Smooth muscle cell of the brain vasculature (primary cell): Measurements from ENCODE around the gene SMIM29.

Experiments
- DNase-seq: peaks from one replicate; pipeline ENCODE4 v3.0.0-alpha.2; 2012; ENCODE audit warnings: low read depth, low spot score

The SMIM29 gene

GRCh38 chr6:34240329-34241248 is 8.2 kb downstream of the SMIM29 start:
- DNase-seq, result no peak

GRCh38 chr6:34239893-34240292 is 8.9 kb downstream of the SMIM29 start:
- no peak for DNase-seq

GRCh38 chr6:34239500-34239825 is 9.3 kb downstream of the SMIM29 start:
- no peak for DNase-seq

GRCh38 chr6:34238585-34239499 is 10.0 kb downstream of the SMIM29 start:
- DNase-seq, result no peak

DNA sequence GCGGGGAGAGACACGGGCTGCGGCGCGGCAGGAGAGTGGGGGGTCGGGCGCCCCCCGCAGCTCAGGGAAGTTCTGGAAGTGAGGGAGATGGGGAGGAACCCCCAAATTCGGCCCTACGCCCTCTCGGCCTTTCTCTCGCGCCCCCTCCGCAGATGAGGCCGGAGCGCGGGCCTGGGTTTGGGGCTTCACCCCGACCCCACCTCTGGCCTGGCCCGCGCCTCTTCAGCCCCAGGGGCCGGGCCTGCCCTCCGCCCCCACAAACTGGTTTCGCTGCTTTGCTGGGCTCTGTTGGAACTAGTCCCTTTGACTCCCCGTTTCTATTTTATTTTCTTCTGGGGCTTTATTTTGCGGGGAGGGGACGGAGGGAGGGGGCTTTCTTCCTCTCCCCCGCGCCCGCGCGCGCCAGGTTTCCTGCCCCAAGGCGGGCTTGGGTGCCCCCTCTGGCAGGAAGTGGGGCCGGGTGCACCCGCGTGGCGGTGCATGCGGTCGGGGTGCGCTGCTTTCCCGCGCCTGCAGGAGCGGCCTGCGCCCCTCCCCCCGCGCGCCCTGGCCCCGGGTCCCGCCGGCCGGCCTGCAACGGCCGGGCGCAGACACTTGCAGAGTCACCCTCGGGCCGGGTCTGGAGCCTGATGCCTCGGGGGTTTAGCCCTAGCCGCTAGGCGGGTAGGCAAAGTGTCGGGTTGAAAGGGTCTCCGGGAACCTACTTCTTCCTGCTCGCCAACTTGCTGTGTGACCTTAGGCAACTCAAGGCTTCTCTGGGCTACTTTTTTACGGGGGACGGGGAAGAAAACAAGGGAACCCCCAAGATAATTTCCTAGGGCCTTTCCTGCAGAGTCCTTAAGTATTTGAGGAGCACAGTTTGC is 10.9 kb downstream of the SMIM29 start:
- DNase-seq, result no peak

DNA sequence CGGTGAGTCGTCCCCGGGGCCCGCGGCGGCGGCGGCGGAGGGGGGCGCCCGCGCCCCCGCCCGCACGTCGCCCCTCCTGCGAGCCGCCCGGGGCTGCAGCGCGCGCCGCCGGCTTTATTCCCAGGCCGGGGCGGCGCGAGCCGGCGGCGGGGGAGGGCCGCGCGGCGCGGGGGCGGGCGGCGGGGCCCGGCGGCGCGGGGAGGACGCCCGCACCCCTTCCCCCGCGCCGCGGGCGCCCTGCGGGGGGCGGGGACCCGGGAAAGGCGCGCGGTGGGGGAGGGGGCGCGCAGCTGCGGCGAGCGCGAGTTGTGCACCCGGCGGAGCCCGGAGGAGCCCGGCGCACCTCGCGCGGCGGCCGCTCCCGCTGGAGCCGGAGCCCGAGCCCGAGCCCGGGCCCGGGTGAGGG is 11.5 kb downstream of the SMIM29 start:
- no peak for DNase-seq

DNA sequence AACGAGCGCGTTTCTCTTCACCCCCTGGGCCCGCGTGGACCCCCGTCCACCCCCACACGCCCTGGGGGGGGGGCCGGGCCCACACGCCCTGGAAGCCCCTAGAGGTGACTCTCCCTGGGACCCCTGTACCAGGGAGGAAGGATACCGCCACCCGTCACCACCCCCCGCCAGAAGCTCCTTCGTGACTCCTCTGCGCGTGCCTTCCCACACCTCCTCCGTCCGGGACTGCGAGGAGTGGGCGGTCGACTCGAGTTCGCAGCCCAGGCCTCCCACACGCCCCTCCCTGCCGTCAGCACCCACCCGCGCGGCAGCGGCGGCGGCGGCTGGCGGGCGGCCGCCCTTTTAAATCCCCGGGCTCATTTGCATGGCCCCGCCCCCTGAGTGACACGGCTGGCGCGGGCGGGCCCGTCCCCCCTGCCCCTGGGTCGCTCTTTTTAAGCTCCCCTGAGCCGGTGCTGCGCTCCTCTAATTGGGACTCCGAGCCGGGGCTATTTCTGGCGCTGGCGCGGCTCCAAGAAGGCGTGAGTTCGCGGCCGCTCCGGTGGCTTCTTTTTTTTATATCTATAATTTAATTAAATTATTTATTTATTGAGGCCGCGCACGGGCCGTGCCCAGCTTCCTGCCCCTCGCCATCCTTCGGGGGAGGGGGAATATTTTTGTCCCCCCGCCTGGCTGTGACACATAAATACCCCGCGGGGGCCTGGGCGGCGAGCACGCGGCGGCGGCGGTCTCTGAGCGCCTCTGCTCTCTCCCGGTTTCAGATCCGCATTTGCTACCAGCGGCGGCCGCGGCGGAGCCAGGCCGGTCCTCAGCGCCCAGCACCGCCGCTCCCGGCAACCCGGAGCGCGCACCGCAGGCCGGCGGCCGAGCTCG is 12.1 kb downstream of the SMIM29 start, which contains the start of gene HMGA1:
Gene HMGA1, plus strand, starts transcription at position 431 of the 873 bp plus-strand sequence. CDS start 3,908 bp downstream, outside the sequence.
- DNase-seq, result no peak

DNA sequence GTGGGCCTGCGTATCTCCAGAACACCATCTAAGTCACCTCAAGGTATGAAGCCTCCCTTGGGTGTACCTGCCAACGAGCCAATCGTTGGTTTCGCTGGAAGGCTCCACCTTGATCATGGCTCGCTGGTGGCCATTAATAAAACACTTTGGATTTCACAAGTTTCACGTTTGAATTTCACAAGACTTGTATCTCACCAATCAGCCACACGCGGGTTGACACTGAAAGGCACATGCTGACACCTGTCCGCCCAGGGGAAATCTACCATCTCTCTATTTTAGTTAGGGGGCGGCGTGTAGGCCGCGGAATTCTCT is 12.7 kb downstream of the SMIM29 start:
- no peak for DNase-seq

DNA sequence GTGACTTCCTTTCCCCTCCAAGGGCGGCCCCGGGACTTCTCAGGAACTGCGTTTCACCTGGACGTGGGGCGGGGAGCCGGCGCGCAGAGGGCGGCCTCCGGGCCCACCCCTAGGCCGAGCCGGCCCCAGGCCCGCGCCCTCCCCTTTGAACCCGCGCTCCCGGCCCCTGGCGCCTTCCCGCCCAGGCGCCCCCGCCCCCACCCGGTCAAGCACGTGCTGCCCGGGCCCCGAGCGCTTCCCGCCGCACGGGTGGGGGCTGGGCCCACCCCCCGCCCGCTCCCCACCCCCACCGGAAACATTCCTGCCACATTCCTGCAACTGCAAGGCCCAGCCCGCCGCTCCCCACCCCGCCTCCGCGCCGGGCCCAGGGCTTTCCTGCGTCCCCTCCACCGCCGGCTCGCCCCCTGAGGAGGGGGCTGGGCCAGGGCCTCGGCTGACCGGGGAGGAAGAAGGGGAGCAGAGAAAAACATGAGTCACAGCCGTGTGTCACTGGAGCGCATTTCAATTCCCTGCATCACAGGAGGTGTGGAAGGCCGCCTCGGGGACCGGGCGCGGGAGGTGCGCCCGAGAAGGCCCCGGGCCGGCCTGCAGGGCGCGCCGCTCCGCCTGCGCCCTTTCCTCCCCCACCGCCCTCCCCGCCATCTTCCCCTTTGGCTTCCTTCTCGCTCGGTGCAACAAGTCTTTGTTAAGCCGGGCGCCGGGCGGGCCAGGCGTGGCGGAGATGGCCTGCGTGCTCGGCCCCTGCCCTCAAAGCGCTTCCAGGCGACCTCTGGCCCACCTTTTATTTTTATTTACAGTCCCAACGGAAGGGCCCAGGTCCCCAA is 13.3 kb downstream of the SMIM29 start:
- no peak for DNase-seq

GRCh38 chr6:34234667-34235306 is 14.0 kb downstream of the SMIM29 start:
- DNase-seq, result no peak

DNA sequence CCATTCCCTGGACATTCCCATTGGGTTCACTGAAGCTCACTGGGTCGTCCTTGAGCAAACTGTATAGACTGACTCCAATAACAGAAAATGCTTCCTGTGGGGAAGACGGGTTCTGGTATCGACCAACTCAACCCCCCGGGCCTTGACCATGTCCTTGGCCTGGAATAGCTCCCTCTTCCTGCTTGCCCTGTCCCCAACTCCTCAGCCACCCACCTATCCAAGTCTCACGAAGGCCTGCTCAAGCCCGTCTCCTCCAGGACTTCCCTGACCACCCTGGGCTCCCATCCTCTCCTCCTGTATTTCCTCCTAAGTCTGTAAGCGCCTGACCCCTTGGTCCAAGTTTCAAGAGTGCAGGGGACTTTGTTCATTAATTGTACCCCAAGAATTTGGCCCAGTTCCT is 14.9 kb downstream of the SMIM29 start:
- DNase-seq, result no peak

DNA sequence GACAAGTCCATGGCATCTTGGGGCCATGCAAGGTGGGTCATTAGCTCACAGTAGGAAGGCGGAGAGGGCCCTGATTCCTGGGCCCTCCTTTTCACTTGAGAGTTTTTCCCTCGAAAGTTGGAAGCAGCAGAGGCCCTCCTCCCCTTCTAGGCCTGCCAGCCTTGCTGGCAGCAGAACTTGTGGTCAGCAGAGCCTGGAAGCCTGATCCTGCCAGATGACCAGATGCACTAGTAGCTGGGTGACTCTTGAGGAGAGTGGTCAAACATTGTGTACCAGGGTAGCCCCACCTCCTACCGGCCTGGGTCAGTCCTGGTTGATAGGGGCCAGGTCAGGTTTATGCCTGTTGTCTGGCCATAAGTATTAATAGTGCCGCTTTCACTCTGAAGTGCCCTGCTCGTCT is 15.9 kb downstream of the SMIM29 start:
- DNase-seq, result no peak

GRCh38 chr6:34231566-34232336 is 17.1 kb downstream of the SMIM29 start:
- no peak for DNase-seq

DNA sequence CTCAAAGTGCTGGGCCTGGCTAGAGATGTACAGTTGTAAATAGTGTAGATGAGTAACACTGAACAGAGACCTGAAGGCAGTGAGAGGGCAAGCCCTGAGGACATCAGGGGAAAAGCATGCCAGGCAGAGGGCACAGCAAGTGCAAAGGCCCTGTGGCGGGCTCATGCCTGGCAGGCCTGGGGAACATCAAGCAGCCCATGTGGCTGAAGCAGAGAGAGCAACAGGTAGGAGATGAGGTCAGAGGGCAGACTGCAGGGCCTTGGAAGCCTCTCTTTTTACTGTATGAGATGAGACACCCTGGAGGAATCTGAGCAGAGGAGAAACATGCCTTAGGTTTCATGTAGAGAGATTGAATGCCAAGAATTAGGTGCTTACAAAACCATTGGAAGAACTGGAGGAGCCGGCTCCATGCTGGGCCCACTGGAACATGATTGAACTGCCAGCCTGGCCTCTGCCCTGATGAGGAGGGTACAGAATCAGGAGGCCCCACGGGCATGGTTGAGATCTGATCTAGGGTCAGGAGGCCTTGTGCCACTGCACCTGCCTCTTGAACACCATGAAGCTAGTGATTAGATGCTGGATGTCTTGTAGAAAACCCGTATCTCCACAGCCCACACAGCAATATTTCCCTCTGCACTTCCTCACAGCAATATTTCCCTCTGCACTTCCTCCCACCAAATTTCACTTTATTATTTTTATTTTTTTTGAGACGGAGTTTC is 18.0 kb downstream of the SMIM29 start:
- DNase-seq, result no peak

GRCh38 chr6:34229877-34230276 is 18.9 kb downstream of the SMIM29 start:
- no peak for DNase-seq

DNA sequence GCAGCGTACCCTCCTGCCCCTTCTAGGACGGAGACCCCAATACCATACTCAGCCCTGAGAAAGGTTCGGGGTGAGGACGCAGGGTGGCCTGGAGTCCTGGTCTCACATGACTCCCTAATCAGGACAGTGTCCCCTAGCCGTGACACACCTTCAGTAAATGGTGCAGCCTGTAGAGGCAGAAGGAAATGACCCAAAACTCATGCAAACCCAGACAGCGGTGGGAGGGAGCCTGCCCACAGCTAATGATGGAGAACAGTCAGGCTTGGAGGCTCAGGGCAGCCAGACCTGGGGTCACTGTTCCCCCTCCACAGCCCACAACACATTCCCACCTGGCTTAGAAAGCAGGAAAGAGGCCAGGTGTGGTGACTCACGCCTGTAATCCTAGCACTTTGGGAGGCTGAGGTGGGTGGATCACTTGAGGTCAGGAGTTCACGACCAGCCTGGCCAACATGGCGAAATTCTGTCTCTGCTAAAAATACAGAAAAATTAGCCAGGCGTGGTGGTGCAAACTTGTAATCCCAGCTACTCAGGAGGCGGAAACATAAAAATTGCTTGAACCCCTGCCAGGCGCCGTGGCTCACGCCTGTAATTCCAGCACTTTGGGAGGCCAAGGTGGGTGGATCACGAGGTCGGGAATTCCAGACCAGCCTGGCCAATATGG is 20.9 kb downstream of the SMIM29 start:
- no peak for DNase-seq
